Endodermal cell (in vitro differentiated cells): ENCODE results near the gene OTOP1. TPM values are rescaled to one million over a fixed set of nuclear protein-coding genes. Genes with fewer than 3 reads are reported as not detected.
A peak's percentile ranks its signal among the peaks of the same experiment; 100 is the strongest.

Source experiments
- DNase-seq: peaks from one replicate; pipeline ENCODE4 v3.0.0-alpha.2; 2017
- H3K27ac ChIP-seq: 2 replicates; pipeline ENCODE4 v1.5.1; 2013; ENCODE audit warnings: mild to moderate bottlenecking, low read depth, low read length, moderate library complexity
- H3K27me3 ChIP-seq: 2 replicates; pipeline ENCODE4 v1.6.1; 2013; ENCODE audit warnings: mild to moderate bottlenecking, low read length, moderate library complexity; ENCODE audit not compliant: insufficient read depth, control insufficient read depth, poor library complexity, severe bottlenecking
- H3K36me3 ChIP-seq: 2 replicates; pipeline ENCODE4 v1.7.0; 2013; ENCODE audit warnings: mild to moderate bottlenecking, low read length, moderate library complexity; ENCODE audit not compliant: control insufficient read depth, insufficient read depth
- H3K4me1 ChIP-seq: one replicate; pipeline ENCODE4 v1.7.0; 2013; ENCODE audit warnings: low read length; ENCODE audit not compliant: control insufficient read depth, insufficient read depth
- H3K4me3 ChIP-seq: 2 replicates; pipeline ENCODE4 v1.5.1; 2013; ENCODE audit warnings: mild to moderate bottlenecking, low read length, moderate library complexity
- H3K9ac ChIP-seq: 2 replicates; pipeline ENCODE4 v1.6.1; 2013; ENCODE audit warnings: mild to moderate bottlenecking, low read length, moderate library complexity; ENCODE audit not compliant: poor library complexity, severe bottlenecking; ENCODE audit errors: extremely low read depth
- H3K9me3 ChIP-seq: 2 replicates; pipeline ENCODE4 v1.6.1; 2013; ENCODE audit warnings: mild to moderate bottlenecking, low read length, moderate library complexity; ENCODE audit not compliant: control insufficient read depth
- H3K27ac Mint-ChIP-seq: 2 replicates; pipeline ENCODE4 v1.8.0; 2020; ENCODE audit warnings: mixed read lengths
- H3K27me3 Mint-ChIP-seq: 2 replicates; pipeline ENCODE4 v1.8.0; 2021; ENCODE audit warnings: mild to moderate bottlenecking, mixed read lengths; ENCODE audit not compliant: insufficient read depth
- H3K36me3 Mint-ChIP-seq: 2 replicates; pipeline ENCODE4 v1.8.0; 2020; ENCODE audit warnings: low read depth, mixed read lengths
- H3K4me1 Mint-ChIP-seq: 2 replicates; pipeline ENCODE4 v1.8.0; 2020; ENCODE audit warnings: mixed read lengths
- H3K4me3 Mint-ChIP-seq: 2 replicates; pipeline ENCODE4 v1.8.0; 2020; ENCODE audit warnings: mild to moderate bottlenecking, moderate library complexity, mixed read lengths
- H3K9me3 Mint-ChIP-seq: 2 replicates; pipeline ENCODE4 v1.8.0; 2020; ENCODE audit warnings: mild to moderate bottlenecking, mixed read lengths
- CTCF ChIP-seq: fragments of 200-600 bp; sonication (generic); conservative IDR thresholded peaks from 2 replicates; pipeline ENCODE4 v1.5.0; 2021; ENCODE audit warnings: antibody characterized with exemption, mild to moderate bottlenecking
- WGBS, 2 experiments: methylation state at CpG; one replicate each; pipeline versions ENCODE4 v1.1.5 to v1.1.7; 2013; ENCODE audit warnings: missing lambda C conversion rate in 2 of 2, mixed read lengths in 1 of 2; ENCODE audit not compliant: insufficient coverage in 1 of 2, insufficient read length in 1 of 2; 5-methylcytosine and 5-hydroxymethylcytosine counted together
- long read RNA-seq, 4 experiments: library from polyadenylated mRNA in 2 of 4; library from RNA in 1 of 4; library from capped mRNA in 1 of 4; stranded (forward) in 3 of 4; unstranded in 1 of 4; transcript quantifications; one replicate each; pipeline ENCODE4 v2.0.0, GENCODE V29; 2020 to 2021; ENCODE audit warnings: inconsistent platforms in 1 of 4
- polyA plus RNA-seq, 2 experiments: library from polyadenylated mRNA; stranded (reverse); fragments of 50-300 nt; gene quantifications; one replicate each; pipeline ENCODE4 v1.2.3, GENCODE V29; 2013
- total RNA-seq, 2 donors: library from RNA; stranded (reverse); fragmentation: NEBNext Ultra II Directional in 1 of 2; extraction: Animal tissue kit (Norgen Biotek cat#: 25700) in 1 of 2; gene quantifications; 2 replicates in 1 of 2; 3 replicates in 1 of 2; pipeline ENCODE4 v1.2.1, GENCODE V29; 2021

OTOP1 gene
- total RNA-seq, result not detected
- 0.25 TPM for polyA plus RNA-seq (2013, experiment 1 of 2)
- polyA plus RNA-seq (2013, experiment 2 of 2), result 0.29 TPM
- long read RNA-seq, experiment 1, result 0 reads
- long read RNA-seq, experiment 2, result 0 reads
- long read RNA-seq, experiment 3, result 0 reads
- long read RNA-seq, experiment 4, result 0 reads

GRCh38 chr4:4226606-4227438 is at the start of gene OTOP1:
TSS of gene OTOP1 (minus strand) at chr4:4226929. CDS start at chr4:4226864, 65 bp downstream.
- Histone ChIP-seq H3K36me3 (no peaks in the 10 kb centered on the region), H3K4me3 (no peak within 1 kb of the TSS), H3K9me3 (no peaks in the 10 kb centered on the region), H3K4me1 (no peaks in the 10 kb centered on the region), H3K27me3 (peaks cover 86% of the 10 kb centered on the region), H3K27ac (no peak within 1 kb of the TSS), H3K9ac (no peak within 1 kb of the TSS)
- peak; percentile 50 for DNase-seq
- 15 to 22% methylated on average over 7 to 82 of the region's 82 CpGs for WGBS, 2 experiments
- Mint-ChIP-seq H3K27ac (no peak within 1 kb of the TSS), H3K9me3 (no peaks in the 10 kb centered on the region), H3K27me3 (peaks cover 98% of the 10 kb centered on the region), H3K36me3 (no peaks in the 10 kb centered on the region), H3K4me1 (peaks cover 5% of the 10 kb centered on the region), H3K4me3 (peak within 1 kb of the TSS; percentile 34)
- no peak for TF ChIP-seq CTCF

GRCh38 chr4:4274226-4274625 is 47.5 kb upstream of the OTOP1 start:
- Mint-ChIP-seq H3K4me3 (no peak overlapping the region), H3K9me3 (no peaks in the 10 kb centered on the region), H3K27ac (no peak overlapping the region)

GRCh38 chr4:4271912-4272311 is 45.2 kb upstream of the OTOP1 start:
- H3K27ac ChIP-seq, result no peak overlapping the region
- peaks cover 69% of the 10 kb centered on the region for H3K36me3 ChIP-seq
- no peaks in the 10 kb centered on the region for H3K4me1 ChIP-seq
- Mint-ChIP-seq H3K9me3 (no peaks in the 10 kb centered on the region), H3K4me1 (no peaks in the 10 kb centered on the region), H3K4me3 (no peak overlapping the region), H3K27me3 (no peaks in the 10 kb centered on the region), H3K36me3 (peaks cover 54% of the 10 kb centered on the region), H3K27ac (no peak overlapping the region)
- no peaks in the 10 kb centered on the region for H3K27me3 ChIP-seq
- H3K4me3 ChIP-seq, result no peak overlapping the region
- peak; percentile 55 for TF ChIP-seq CTCF
- 95 to 100% methylated on average over 2 to 10 of the region's 10 CpGs for WGBS, 2 experiments
- DNase-seq, result peak; percentile 54
- no peaks in the 10 kb centered on the region for H3K9me3 ChIP-seq
- no peak overlapping the region for H3K9ac ChIP-seq

More at GRCh38 chr4:4274226-4274625, 47.5 kb upstream of the OTOP1 start:
- Histone ChIP-seq H3K36me3 (peaks cover 74% of the 10 kb centered on the region), H3K27me3 (no peaks in the 10 kb centered on the region), H3K9ac (no peak overlapping the region), H3K4me1 (no peaks in the 10 kb centered on the region), H3K4me3 (no peak overlapping the region), H3K27ac (no peak overlapping the region), H3K9me3 (no peaks in the 10 kb centered on the region)
- no peak for TF ChIP-seq CTCF
- no peaks in the 10 kb centered on the region for H3K4me1 Mint-ChIP-seq
- H3K36me3 Mint-ChIP-seq, result peaks cover 58% of the 10 kb centered on the region
- DNase-seq, result no peak
- H3K27me3 Mint-ChIP-seq, result no peaks in the 10 kb centered on the region
- 95 to 97% methylated on average over 12 to 14 of the region's 14 CpGs for WGBS, 2 experiments
